ENCODE measurements around the gene NEO1.

NEO1 gene

DNA sequence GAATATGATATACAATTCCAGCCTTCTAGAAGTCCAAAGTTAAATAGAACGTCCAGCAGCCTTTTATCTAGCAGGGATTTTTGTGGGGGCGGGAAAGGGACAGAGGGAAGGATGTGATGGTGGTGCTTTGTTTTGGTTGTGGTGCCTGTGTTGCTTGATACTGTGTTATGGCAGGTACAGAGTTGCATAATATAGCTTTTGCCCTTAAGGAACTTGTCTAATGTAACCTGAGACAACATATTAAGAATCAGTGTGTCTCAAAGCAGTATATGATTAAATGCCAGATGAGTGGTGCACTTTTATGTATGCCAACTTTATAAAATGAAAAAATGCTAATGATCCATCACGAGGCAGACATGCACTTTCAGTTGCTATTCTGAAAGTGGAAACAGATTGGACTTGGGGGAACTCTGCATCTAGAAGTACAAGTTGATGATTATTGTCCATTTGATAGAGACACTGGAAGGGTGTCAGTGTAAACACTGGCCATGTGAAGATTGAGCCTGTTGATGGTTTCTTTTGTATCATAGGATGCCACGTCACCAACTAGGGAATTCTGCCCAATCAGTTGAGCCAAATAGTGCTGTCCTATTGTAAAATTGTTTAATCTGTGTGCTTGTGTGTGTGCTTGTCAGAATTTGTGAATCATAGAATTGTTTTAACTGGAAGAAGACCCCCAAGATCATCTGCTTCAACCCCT, 23.0 kb downstream of the NEO1 start:
- DNase-seq: no peak

DNA sequence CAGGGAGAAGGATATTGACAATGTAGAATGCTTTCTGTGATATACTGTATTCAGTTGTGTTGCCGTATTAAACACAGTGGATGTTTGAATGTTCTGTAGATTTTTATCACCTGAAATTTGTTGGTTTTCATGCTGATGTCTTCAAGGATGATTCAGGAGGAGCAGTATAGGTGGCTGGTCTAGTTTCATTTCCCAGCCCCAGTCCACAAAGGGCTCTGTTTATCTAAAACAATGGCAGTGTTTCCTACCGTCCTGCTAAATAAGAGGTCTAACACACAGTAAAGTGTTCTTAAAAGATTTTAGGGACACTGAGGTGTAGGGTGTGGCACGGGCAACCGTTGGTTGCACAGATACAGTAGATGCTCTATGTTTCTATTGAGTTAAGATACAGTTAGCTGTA, 26.0 kb downstream of the NEO1 start:
- no peak for DNase-seq

DNA sequence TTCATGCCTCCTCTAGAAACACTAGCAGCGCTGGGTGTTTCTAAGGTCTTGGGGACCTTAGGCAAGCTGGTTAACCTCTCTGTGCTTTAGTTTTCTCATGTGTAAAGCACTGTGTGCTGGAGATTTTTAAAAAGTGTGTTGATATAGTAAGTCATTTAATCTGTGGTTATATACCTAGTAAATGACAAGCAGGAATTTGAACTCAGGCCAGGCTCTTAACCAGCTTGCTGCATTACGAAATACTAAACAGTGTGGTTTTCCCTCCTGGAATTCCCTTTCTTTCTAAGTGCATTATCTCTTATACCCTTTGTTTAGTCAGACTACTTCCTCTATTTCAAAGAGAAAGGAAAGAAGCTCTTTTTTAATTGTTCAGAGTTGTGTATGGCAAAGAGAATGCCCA, 26.5 kb downstream of the NEO1 start:
- no peak for DNase-seq

DNA sequence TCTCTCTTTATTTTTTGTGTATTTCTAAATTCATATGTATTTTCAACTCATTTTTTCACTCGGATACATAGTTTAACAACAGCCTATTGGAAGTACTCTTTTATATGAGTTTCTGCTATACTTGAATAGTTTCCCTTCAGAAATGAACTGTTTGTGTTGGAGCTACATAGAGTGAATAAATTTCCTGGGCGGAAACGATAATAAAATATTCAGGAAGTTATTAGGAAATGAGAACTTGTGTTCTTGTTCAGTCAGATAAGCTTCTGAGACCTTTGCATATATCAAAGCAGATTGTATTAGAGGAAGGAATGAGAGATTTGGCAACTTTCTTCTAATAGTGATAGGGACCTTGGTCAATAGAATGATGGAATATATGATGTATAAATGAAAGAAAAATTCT, 27.3 kb downstream of the NEO1 start:
- DNase-seq: no peak

DNA sequence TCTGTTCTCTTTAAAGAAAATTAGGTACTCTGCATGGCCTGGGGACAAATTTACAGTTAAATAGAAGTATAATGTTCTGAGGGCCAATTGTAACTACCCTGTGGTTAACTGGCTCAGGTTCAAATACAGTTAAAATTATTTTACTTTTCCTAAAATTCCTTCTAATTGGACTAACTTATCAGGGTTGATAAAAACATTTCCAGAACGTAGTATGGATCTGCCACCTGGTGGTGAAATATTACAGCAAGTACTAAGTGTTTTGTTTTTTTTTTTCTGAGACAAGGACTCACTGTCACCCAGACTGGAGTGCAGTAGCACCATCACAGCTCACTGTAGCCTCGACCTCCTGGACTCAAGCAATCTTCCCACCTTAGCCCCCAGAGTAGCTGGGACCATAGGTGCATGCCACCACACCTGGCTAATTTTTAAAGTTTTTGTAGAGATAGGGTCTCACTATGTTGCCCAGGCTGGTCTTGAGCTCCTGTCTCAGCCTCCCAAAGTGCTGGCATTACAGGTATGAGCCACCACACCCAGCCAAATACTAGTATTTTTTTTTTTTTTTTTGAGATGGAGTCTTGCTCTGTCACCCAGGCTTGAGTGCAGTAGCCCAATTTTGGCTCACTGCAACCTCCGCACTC, 29.2 kb downstream of the NEO1 start:
- no peak for DNase-seq

DNA sequence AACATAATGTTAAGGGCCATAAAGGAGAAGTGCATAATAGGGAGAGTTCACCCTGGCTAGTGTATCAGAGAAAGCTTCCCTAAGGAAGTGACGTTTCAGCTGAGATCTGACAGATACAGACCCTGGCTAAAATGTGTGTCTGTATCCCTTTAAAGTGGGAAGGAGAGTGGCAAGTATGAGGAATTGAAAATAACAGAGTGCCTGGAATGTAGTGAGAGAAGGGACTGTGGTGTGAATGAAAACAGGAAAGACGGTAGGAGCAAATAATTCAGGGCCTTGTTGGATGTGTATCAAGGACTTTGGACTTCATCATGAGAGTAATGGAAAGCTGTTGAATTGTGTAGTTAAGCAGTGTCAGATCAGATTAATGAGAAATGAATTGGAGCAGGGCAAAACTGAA, 30.5 kb downstream of the NEO1 start:
- DNase-seq: no peak

DNA sequence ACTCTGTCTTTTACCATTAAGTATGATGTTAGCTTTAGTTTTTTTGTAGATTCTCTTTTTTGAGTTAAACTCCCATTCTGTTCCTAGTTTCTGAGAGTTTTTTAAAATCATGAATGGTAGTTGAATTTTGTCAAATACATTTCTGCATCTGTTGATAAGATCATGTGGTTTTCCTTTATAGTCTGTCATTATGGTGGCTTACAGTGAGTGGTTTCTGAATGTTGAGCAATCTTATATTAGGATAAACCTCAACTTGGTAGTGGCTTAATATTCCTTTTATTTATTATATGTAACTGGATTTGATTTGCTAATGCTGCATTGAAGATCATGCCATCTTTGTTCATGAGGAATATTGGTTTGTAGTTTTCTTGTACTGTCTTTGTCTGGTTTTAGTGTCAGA, 34.8 kb downstream of the NEO1 start:
- DNase-seq: no peak

DNA sequence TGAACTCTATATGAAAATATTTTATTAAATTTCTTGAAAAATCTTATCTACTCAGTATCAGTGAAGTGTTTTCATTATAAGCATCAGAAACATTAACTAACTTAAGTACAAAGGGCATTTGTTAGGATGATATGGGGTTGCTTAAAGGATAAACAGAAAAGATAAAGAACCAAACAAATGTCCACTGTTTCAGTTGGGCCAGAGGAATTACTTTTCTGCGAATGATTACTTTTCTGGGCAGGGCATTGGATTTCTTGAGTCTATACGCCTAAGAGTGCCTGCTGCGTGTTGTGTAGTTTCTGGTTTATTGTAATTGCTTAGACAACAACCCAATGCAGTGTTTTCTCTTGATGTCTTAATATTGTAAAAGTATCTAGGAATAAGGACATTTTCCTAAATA, 52.8 kb downstream of the NEO1 start:
- no peak for DNase-seq

DNA sequence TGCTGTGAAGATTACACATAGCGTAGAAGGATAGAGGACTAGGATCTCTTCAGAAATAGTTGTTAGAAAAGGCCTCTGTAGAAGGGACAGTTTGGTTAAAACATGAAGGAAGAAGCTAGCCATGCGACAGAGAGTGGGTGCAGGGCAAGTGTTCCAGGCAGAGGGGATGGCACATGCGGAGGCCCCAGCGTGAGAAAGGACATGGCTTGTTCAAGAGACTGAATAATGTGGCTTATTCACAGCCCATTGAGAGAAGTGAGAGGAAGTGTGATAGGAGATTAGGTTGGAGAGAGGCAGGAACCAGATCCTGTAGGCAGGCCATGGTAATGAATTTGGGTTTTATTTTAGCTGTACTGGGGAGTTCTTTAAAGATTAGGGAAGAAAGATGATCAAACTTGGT, 56.4 kb downstream of the NEO1 start:
- DNase-seq: no peak

DNA sequence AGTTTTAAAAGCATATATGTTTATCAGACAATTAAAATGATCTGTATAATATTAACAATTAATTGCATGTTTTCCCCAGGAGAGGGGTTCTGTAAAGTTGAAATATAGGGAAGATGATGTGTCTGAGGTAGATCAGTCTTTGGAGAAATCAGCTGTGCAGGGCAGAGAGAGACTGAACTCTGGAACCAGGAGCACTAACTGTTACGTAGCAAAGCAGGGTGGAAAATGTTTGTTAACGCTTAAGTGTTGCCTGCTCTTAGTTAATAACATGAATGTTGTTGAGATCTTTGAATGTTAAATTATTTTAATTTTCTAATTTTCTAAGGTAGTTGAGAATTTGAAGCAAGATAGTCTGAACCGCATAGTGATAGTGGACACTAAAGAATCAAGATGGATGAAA, 57.5 kb downstream of the NEO1 start:
- DNase-seq: no peak

DNA sequence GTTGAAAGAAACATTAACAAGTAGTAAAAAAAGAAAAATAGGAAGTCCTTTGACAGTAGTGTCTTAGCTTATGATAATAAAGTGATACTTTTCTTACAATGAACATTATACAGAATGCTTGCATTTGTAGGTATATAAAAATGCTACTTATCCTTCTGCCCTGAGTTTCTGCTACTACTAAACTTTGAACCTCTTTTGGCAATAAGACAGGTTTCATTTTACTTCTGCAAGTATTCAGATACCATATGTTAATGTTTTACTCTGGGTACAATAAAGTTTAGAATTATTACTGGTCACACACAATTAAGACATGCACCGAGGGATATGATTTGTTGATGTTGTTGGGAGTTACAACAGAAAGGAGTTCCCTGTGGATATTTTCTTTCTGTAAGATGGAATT, 57.9 kb downstream of the NEO1 start:
- no peak for DNase-seq

DNA sequence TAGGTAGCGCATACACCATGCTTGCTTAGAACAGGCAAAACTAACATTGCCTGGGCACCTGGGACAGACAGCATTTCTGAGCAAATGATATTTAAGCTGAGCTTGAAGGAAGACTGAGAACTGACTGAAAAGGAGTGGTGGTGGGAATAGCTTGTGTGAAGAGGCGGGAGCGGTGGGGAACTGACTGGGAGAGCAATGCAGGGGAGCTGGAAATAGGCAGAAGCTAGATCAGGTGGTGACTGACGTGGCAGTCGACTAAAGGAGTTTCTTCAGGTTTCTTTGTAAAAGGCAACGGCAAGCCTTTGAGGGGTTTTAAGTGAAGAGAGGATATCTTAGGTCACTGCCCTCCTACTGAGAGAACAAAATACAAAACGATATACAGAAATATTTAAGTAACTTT, 61.8 kb downstream of the NEO1 start:
- DNase-seq: no peak

DNA sequence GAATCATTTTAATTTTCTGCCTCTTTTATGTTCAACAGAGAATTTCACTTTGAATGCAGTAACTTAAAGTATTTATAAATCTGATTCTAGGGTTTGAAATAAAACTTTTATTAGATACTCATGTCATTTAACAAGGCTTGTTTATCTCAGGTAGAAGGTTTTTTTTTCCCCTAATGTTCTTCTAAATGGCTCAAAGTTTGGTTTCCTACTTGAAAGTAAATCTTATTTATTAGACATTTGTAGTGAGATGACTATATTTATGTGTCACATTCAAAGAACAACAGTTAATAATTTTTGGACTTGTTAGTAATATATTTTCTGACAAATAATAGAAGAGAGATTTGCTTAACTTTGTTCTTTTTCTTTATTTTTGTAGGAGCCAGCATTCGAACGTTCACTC, 63.9 kb downstream of the NEO1 start:
- DNase-seq: no peak

DNA sequence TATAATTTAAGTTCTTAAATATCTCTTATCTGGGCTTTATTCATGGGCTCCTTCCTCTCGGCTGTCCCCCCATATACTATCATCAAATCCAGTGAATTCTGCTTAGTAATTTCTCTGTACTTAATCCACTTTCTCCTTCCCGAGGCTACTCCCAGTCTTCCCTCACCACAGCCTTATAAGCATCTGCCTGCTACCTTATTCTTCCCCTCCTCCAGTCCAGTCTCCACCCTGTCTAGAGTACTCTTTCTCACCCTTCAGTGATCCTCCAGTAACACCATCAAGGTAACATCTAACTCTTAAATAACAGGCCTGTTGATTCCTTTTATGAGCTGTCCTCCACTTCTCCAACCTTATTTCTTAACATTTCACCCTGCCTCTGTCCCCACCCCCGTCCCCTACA, 65.8 kb downstream of the NEO1 start:
- DNase-seq: no peak

DNA sequence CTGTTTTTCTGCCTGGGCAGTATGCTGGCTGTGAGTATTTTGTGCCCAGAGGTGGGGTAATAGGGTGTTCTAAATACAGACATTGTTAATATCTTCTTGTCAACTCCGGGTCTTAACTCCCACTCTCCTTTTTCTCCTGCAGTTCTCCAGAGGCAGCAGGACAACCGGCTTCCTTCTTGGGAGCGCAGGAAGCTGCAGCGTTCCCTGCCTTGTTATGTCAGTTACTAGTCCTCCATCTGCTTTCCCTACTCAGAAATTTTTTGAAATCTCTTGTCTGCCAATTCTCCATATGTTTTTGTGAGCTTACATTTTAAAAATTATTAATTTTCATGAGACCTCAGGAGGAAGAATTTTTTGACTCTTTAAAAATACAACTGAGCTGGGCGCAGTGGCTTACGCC, 67.2 kb downstream of the NEO1 start:
- DNase-seq: no peak

DNA sequence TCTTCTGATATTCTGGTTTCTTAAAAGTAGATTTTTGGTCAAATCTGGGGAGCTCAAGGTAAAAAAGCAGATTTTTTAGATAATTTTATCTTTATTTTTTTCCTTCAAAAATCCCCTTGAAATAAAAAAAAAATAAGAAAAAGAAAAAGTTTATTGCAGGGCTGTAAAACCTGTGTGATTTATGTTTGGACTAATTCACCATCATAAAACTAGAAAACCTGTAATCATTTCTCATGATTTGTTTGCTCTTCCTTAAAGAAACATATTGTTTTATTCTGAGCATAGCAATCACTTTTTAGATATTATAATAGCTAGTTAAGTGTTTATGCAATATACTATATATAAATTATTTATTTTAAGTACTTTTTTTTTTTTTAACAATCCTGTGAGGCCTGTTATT, 68.0 kb downstream of the NEO1 start:
- no peak for DNase-seq

DNA sequence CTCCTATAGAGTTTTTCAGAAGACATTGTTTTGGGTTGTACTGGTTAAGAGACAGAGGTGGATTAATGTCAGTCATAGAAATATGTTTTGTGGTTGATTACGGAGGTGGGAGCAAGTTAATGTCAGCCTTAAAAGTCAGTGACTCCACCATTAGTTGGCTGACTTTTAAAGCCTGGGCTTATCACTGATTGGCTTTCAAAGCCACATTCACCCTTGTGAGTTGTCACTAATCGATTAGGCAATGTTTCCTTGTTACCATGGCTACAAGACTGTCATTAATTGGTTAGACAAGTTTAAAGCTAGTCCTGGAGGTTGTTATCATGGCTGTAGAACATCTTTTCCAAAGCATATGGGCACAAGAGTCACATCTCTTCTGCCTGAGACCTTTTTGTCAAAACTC, 73.0 kb downstream of the NEO1 start:
- no peak for DNase-seq

DNA sequence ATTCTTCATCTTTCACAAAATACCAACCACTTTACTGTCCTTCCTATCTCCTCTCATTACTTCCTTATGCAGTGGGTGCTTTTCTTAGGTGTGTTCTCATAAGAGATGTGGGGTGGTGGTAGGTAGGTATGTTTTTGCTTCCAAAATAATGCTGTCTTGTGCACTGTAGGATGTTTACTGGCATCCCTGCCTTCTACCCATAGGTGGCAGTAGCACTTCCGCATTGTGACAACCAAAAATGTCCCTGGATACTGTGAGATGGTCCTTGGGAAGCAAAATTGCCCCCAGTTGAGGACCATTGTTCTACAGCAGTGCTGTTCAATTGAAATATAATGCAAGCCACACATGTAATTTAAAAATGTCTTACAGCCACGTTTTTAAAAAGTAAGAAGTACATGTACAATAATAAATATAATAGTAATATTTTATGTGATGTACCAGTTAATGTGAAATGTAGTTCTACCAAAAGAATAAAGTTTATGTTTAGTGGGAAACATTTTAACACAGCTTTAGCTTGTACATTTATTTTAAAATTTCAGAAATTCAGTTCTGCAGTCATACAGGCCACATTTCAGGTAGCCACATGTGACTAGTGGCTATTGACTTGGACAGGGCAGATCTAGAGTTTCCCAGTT, 75.2 kb downstream of the NEO1 start:
- no peak for DNase-seq

DNA sequence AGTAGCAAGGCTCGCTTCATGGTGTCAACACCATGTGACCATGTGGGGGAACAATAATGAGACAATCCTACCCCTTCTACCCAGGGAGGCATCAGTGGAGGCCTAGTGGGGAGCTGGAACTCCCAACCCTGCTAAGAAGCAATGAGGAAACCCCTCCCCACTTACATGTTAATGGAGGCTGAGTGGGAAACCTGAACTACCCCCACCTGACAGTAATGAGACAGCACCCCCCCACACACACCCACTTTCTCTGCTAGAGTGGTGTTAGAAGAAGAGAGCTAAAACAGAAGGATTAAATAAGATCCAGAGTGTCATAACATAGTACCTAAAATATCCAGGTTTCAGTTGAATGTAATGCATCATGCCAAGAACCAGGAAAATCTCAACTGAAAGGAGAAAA, 78.6 kb downstream of the NEO1 start:
- DNase-seq: no peak

DNA sequence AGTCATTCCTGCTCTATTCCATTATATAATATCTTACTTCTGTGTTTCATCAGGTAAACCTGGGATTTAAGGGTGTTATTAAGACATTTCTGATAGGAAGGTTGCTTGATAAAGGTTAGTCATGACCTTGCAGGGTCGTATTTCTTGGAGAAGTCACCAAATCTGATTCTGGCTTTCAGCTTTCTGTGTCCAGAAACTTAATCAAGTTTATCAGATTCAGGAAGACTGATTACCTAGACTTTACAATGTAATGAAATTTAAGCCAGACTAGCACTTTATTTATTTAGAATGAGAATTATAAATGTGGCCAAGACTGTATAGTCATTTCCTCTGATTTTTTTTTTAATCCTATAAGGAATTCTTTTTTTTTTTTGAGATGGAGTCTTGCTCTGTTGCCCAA, 81.9 kb downstream of the NEO1 start:
- no peak for DNase-seq

DNA sequence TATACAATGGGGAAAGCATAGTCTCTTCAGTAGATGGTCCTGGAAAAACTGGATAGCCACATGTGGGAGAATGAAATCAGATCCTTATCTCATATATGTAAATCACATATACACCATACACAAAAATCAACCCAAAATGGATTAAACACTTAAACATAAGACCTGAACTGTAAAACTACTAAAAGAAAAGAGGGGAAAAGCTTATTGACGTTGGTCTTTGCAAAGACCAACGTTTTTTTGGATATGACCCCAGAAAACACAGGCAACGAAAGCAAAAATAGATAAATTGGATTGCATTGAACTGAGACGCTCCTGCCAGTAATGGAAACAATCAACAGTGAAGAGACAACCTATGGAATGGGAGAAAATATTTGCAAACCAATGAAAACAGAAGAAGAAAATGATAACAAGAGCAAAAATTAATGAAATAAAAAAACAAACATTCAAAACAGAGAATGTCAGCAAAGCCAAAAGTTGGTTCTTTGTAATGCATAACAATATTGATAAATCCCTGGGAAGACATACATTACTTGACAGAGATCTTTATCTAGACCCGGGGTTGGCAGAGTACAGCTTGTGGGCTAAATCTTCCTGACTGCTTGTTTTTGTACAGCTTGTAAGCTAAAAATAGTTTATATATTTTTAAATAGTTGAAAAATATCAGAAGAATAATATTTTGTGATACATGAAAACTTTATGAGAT, 86.9 kb downstream of the NEO1 start:
- no peak for DNase-seq

DNA sequence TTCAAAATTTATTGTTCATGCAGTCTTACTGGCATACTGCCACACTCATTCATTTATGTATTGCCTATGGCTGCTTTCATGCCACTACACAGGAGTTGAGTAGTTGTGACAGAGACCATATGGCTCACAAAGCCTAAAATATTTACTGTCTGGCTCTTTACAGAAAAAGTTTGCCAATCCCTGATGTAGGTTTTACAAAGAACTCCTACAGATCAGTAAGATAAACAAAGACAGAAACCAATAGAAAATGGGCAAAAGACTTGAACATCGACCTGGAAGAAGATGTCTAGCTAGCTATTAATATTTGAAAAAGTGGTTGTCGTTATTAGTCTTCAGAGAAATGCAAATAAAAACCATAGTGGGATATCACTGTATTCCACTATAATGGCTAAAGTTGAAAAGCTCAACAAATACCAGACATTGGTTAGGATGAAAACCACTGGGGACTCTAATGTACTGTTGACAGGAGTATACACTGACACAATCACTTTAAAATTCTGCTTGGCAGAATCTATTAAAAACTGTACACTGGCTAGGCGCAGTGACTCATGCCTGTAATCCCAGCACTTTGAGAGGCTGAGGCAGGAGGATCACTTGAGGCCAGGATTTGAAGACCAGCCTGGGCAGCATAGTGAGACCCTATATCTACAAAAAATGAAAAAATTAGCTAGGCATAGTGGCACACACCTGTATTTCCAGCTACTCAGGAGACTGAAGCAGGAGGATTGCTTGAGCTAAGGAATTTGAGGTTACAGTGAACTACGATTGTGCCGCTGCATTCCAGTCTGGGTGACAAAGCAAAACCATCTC, 87.7 kb downstream of the NEO1 start:
- no peak for DNase-seq

DNA sequence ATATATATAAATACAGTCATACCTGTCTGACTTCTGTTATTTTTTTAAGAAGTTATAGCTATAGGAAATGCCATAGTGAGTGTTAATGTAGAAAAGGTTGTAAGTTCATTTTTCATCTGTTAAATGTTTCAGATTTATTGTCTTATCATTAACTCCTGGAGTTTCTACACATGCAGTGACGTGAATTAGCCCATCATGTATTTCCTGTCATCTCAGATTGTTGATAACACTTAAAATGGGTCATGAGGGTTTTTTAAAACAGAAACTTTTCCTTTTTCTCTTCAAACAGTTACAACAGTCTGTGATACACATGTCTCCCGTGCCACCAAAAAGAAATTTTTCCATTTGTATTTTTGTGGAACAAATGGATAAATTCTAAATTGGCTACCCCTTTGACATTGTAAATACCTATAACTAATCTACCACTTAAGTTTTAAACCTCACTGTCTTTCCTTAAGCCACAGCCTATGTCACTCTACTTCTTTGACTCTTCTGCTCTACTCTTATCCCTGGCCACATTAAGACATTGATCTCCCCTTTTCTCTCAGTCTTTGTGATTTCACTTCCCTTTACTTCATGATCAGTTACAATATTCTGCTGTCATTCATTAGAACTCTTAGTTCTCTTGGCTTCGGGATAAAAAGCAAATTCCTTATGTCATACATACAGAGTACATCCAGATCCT, 89.1 kb downstream of the NEO1 start:
- DNase-seq: no peak

Measured in activated CD4-positive, CD25-positive, alpha-beta regulatory T cell (primary cell).